ENCODE results near the gene SDC1. TPM values are rescaled to one million over a fixed set of nuclear protein-coding genes. Genes with fewer than 3 reads are reported as not detected.

Gene SDC1
- total RNA-seq, 2 experiments from 2014 or later, result 0.10 TPM; not detected in 1

GRCh38 chr2:20224164-20224715, 690 bp downstream of the SDC1 start:
- H3K36me3 ChIP-seq (ENCODE audit: insufficient read depth, low read length), result no peaks in the 10 kb centered on the region
- intact Hi-C loops (cut with micrococcal nuclease; ENCODE audit: unreplicated experiment), result loop anchor here (10.0 kb wide), 1 partner anchor 89 kb away; no protein-coding TSS in a partner anchor
- no peaks in the 10 kb centered on the region for H3K9me2 ChIP-seq (ENCODE audit: insufficient read depth, low read length)
- H3K79me2 ChIP-seq (ENCODE audit: insufficient read depth, low read depth, low read length), result no peaks in the 10 kb centered on the region
- H3K4me3 ChIP-seq (ENCODE audit: low read depth, low read length, poor library complexity, severe bottlenecking), result peak overlapping the region; percentile 38
- no TSS peak for BruUV-seq (replicated peaks)
- H3K4me2 ChIP-seq (ENCODE audit: low read length), result peak overlapping the region; percentile 52
- H3K9me3 ChIP-seq (ENCODE audit: low read length), result no peaks in the 10 kb centered on the region
- TF ChIP-seq, protein P1, sequence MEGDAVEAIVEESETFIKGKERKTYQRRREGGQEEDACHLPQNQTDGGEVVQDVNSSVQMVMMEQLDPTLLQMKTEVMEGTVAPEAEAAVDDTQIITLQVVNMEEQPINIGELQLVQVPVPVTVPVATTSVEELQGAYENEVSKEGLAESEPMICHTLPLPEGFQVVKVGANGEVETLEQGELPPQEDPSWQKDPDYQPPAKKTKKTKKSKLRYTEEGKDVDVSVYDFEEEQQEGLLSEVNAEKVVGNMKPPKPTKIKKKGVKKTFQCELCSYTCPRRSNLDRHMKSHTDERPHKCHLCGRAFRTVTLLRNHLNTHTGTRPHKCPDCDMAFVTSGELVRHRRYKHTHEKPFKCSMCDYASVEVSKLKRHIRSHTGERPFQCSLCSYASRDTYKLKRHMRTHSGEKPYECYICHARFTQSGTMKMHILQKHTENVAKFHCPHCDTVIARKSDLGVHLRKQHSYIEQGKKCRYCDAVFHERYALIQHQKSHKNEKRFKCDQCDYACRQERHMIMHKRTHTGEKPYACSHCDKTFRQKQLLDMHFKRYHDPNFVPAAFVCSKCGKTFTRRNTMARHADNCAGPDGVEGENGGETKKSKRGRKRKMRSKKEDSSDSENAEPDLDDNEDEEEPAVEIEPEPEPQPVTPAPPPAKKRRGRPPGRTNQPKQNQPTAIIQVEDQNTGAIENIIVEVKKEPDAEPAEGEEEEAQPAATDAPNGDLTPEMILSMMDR (conservative IDR thresholded peaks at IDR 0.05; ENCODE audit: low read length), result no peak
- 0 out of 2 replicates have a peak, but pooled peaks have one; percentile 80 for TF ChIP-seq EZH2phosphoT487 (IDR thresholded peaks at IDR 0.05; ENCODE audit: borderline replicate concordance, low read depth, low read length)
- POLR2A ChIA-PET, result no interaction called here
- no peaks in the 10 kb centered on the region for H4K20me1 ChIP-seq (ENCODE audit: insufficient read depth, low read length)
- DNase-seq (ENCODE audit: low spot score), result no peak
- CTCF ChIA-PET (ENCODE audit: unreplicated experiment), result no interaction called here
- H2AFZ ChIP-seq (ENCODE audit: low read length), result no peak overlapping the region
- peaks cover 6% of the 10 kb centered on the region for H3K4me1 ChIP-seq (ENCODE audit: insufficient read depth, low read length, poor library complexity, severe bottlenecking)
- no peak overlapping the region for H3K27ac ChIP-seq (ENCODE audit: low read depth, low read length, poor library complexity, severe bottlenecking)

- H3K9me2 ChIP-seq (ENCODE audit: insufficient read depth, low read length), result no peaks in the 10 kb centered on the region
- no peak for DNase-seq (ENCODE audit: low spot score)
- H3K79me2 ChIP-seq (ENCODE audit: insufficient read depth, low read depth, low read length), result no peaks in the 10 kb centered on the region
- no peak overlapping the region for H3K27ac ChIP-seq (ENCODE audit: low read depth, low read length, poor library complexity, severe bottlenecking)
- TF ChIP-seq EZH2phosphoT487 (IDR thresholded peaks at IDR 0.05; ENCODE audit: borderline replicate concordance, low read depth, low read length), result peak; percentile 95
- TF ChIP-seq, protein P1 (conservative IDR thresholded peaks at IDR 0.05; ENCODE audit: low read length), result no peak
- BruUV-seq (replicated peaks), result no TSS peak
- no peaks in the 10 kb centered on the region for H3K36me3 ChIP-seq (ENCODE audit: insufficient read depth, low read length)
- ChIA-PET POLR2A (no interaction called here), CTCF (ENCODE audit: unreplicated experiment) (no interaction called here)
- peak overlapping the region; percentile 52; the same call in 1 of the 2 replicates for H3K4me2 ChIP-seq (ENCODE audit: low read length)
- peaks cover 6% of the 10 kb centered on the region for H3K4me1 ChIP-seq (ENCODE audit: insufficient read depth, low read length, poor library complexity, severe bottlenecking)
- H4K20me1 ChIP-seq (ENCODE audit: insufficient read depth, low read length), result no peaks in the 10 kb centered on the region
- no peak overlapping the region for H3K4me3 ChIP-seq (ENCODE audit: low read depth, low read length, poor library complexity, severe bottlenecking)
- no peak overlapping the region for H2AFZ ChIP-seq (ENCODE audit: low read length)
- intact Hi-C loops (cut with micrococcal nuclease; ENCODE audit: unreplicated experiment), result loop anchor here (10.0 kb wide), 1 partner anchor 89 kb away; no protein-coding TSS in a partner anchor
- H3K9me3 ChIP-seq (ENCODE audit: low read length), result no peaks in the 10 kb centered on the region
Observed at GRCh38 chr2:20223407-20224163, 1.3 kb downstream of the SDC1 start.
